K562 (cell line): ENCODE data around the gene GMEB2. TPM values are rescaled to one million over a fixed set of nuclear protein-coding genes. Genes with fewer than 3 reads are reported as not detected.
A peak's percentile ranks its signal among the peaks of the same experiment; 100 is the strongest.

Experiments used
- HDAC1 ChIP-seq, 2 experiments: fragments of 450-650 bp; IDR thresholded peaks; 2 replicates each; pipeline ENCODE4 v1.6.1; 2016 to 2017; ENCODE audit warnings: inconsistent platforms in 1 of 2, mild to moderate bottlenecking in 1 of 2, moderate library complexity in 1 of 2
- PHF8 ChIP-seq: fragments of 200-600 bp; sonication (generic); IDR thresholded peaks from 2 replicates; pipeline ENCODE4 v1.6.1; 2012; ENCODE audit warnings: mixed run types, mild to moderate bottlenecking, inconsistent platforms, low read length, moderate library complexity, borderline replicate concordance
- POLR2G ChIP-seq: fragments of 200-400 bp; formaldehyde crosslinking; IDR thresholded peaks from 2 replicates; pipeline ENCODE4 v1.6.1; 2017; ENCODE audit warnings: low read depth, mild to moderate bottlenecking, antibody characterized with exemption, low read length, moderate library complexity
- SMAD1 ChIP-seq: fragments of 150-350 bp; IDR thresholded peaks from 2 replicates; pipeline ENCODE4 v1.6.1; 2014; ENCODE audit warnings: low read length, low read depth; ENCODE audit not compliant: partially characterized antibody
- SOX6 ChIP-seq: fragments of 450-650 bp; IDR thresholded peaks from 2 replicates; pipeline ENCODE4 v1.6.1; 2014; ENCODE audit warnings: mild to moderate bottlenecking
- TBL1XR1 ChIP-seq, 2 experiments: IDR thresholded peaks; 2 replicates each; pipeline ENCODE4 v1.6.1; 2012; ENCODE audit warnings: improper control_type of control experiment in 2 of 2, low read length in 2 of 2, mild to moderate bottlenecking in 1 of 2
- TEAD4 ChIP-seq, 2 experiments: sonication (generic) in 1 of 2; formaldehyde crosslinking in 1 of 2; IDR thresholded peaks; 2 replicates each; pipeline versions ENCODE4 v1.6.1 to v1.8.0; 2012 to 2022; ENCODE audit warnings: borderline replicate concordance in 1 of 2, inconsistent platforms in 1 of 2, low read length in 1 of 2, mild to moderate bottlenecking in 1 of 2, missing genetic modification reagents in 1 of 2
- ZNF347 ChIP-seq: fragments of 450-650 bp; formaldehyde crosslinking; IDR thresholded peaks from 2 replicates; pipeline ENCODE4 v1.4.0; 2020; ENCODE audit warnings: low read depth, mild to moderate bottlenecking, moderate library complexity
- polyA plus RNA-seq, 8 experiments: library from polyadenylated mRNA; depleted of rRNA in 4 of 8; stranded (reverse) in 5 of 8; unstranded in 3 of 8; fragments of >200 nt; fragmentation: Nextera tagmentation in 2 of 8; fragmentation: Illumina TruSeq in 1 of 8; extraction: Ambion mirVana in 2 of 8; extraction: Trizol in 1 of 8; gene quantifications; 2 replicates each; pipeline versions ENCODE4 v1.2.1 to v1.2.3, GENCODE V29; 2011 to 2014; ENCODE audit warnings: inconsistent platforms in 1 of 8, missing spikeins in 1 of 8
- total RNA-seq, 7 experiments: library from RNA; depleted of rRNA in 6 of 7; stranded (reverse); fragments of >200 nt in 6 of 7; fragmentation: Illumina TruSeq in 2 of 7; extraction: Trizol in 2 of 7; gene quantifications; 2 replicates each; pipeline versions ENCODE4 v1.2.1 to v1.2.3, GENCODE V29; 2011 to 2021; ENCODE audit warnings: low replicate concordance in 1 of 7
- TF ChIP-seq, protein P1 (sequence below): fragments of 450-650 bp; IDR thresholded peaks from 2 replicates; pipeline ENCODE4 v1.6.1; 2016; ENCODE audit warnings: missing biosample characterization, missing genetic modification characterization
- TF ChIP-seq, protein P2 (sequence below): sonication (generic); formaldehyde crosslinking; IDR thresholded peaks from 2 replicates; pipeline ENCODE4 v1.9.0; 2022; ENCODE audit warnings: mild to moderate bottlenecking, missing genetic modification reagents
- TF ChIP-seq, protein P3 (sequence below): sonication (generic); formaldehyde crosslinking; IDR thresholded peaks from 2 replicates; pipeline ENCODE4 v1.8.1; 2022; ENCODE audit warnings: missing genetic modification reagents
- TF ChIP-seq, protein P4 (sequence below), 3 experiments: fragments of 200-800 bp in 1 of 3; fragments of 250-450 bp in 1 of 3; fragments of 450-650 bp in 1 of 3; sonication (Bioruptor Pico) in 1 of 3; sonication (Bioruptor generic) in 1 of 3; formaldehyde crosslinking in 1 of 3; IDR thresholded peaks; 2 replicates each; pipeline versions ENCODE4 v1.6.1 to v1.8.0; 2016 to 2022; ENCODE audit warnings: mild to moderate bottlenecking in 2 of 3, missing genetic modification characterization in 2 of 3, missing compliant biosample characterization in 1 of 3, moderate library complexity in 1 of 3
- TF ChIP-seq, protein P5 (sequence below): sonication (generic); formaldehyde crosslinking; IDR thresholded peaks from 2 replicates; pipeline ENCODE4 v1.8.0; 2022; ENCODE audit warnings: missing genetic modification reagents, mild to moderate bottlenecking, moderate library complexity, borderline replicate concordance

GMEB2 gene
- total and polyA plus RNA-seq, 9 of the 15 experiments (the other 6 are each of a cell fraction or from before 2014, with no cell fraction given) = 0.03 to 13.9 (median 6.3) TPM

DNA sequence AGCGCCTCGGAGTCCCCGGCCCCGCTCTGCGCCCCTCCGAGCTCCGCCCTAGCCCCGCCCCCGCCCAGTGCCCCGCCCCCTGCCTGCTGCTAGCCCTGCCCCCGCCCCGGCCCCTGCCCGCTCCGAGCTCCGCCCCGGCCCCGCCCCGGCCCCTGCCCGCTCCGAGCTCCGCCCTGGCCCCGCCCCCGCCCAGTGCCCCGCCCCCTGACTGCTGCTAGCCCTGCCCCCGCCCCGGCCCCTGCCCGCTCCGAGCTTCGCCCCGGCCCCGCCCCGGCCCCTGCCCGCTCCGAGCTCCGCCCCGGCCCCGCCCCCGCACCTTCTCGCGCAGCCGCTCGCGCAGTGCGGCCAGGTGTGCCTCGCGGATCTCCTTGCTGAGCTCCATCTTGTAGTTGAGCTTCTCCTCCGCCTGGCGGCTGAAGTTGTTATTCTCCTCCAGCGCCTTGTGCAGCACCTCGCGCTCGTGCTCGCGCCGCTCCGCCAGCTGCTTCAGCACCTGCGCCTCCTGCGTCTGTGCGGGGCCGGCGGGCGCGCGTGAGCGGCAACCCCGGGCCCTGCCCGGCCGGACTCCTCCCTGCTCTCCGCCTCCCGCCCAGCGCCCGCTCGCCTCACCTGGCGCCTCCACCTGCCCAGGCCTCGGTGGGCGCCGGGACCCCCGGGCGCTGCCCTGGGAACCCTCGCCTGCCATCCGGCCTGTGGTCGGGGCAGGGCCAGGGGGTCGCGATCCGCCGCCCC is 15.1 kb upstream of the GMEB2 start (continued):
- TF ChIP-seq, protein P1, sequence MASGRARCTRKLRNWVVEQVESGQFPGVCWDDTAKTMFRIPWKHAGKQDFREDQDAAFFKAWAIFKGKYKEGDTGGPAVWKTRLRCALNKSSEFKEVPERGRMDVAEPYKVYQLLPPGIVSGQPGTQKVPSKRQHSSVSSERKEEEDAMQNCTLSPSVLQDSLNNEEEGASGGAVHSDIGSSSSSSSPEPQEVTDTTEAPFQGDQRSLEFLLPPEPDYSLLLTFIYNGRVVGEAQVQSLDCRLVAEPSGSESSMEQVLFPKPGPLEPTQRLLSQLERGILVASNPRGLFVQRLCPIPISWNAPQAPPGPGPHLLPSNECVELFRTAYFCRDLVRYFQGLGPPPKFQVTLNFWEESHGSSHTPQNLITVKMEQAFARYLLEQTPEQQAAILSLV = no peak
- TF ChIP-seq, protein P2, sequence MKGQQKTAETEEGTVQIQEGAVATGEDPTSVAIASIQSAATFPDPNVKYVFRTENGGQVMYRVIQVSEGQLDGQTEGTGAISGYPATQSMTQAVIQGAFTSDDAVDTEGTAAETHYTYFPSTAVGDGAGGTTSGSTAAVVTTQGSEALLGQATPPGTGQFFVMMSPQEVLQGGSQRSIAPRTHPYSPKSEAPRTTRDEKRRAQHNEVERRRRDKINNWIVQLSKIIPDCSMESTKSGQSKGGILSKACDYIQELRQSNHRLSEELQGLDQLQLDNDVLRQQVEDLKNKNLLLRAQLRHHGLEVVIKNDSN = no peak
- TF ChIP-seq HDAC1 (IDR thresholded peaks at IDR 0.05) (peak in 1 of 2 experiments; percentile 53; a peak in 1 of 4 replicates), ZNF347 (CRISPR knock-in tag) (no peak), TEAD4 (IDR thresholded peaks at IDR 0.05; ENCODE audit: low read length) (no peak), TEAD4 (CRISPR knock-in tag; IDR thresholded peaks at IDR 0.05; ENCODE audit: borderline replicate concordance) (0 out of 2 replicates have a peak, but pooled peaks have one; percentile 53), TBL1XR1 (IDR thresholded peaks at IDR 0.05; ENCODE audit: low read length in 2 of 2) (no peak), PHF8 (peak; percentile 29; the same call in 1 of the 2 replicates), SOX6 (no peak), SMAD1 (no peak), POLR2G (peak; percentile 41; the same call in 1 of the 2 replicates)
- TF ChIP-seq, protein P3, sequence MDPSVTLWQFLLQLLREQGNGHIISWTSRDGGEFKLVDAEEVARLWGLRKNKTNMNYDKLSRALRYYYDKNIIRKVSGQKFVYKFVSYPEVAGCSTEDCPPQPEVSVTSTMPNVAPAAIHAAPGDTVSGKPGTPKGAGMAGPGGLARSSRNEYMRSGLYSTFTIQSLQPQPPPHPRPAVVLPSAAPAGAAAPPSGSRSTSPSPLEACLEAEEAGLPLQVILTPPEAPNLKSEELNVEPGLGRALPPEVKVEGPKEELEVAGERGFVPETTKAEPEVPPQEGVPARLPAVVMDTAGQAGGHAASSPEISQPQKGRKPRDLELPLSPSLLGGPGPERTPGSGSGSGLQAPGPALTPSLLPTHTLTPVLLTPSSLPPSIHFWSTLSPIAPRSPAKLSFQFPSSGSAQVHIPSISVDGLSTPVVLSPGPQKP (CRISPR knock-in tag) = no peak
- TF ChIP-seq, protein P4, sequence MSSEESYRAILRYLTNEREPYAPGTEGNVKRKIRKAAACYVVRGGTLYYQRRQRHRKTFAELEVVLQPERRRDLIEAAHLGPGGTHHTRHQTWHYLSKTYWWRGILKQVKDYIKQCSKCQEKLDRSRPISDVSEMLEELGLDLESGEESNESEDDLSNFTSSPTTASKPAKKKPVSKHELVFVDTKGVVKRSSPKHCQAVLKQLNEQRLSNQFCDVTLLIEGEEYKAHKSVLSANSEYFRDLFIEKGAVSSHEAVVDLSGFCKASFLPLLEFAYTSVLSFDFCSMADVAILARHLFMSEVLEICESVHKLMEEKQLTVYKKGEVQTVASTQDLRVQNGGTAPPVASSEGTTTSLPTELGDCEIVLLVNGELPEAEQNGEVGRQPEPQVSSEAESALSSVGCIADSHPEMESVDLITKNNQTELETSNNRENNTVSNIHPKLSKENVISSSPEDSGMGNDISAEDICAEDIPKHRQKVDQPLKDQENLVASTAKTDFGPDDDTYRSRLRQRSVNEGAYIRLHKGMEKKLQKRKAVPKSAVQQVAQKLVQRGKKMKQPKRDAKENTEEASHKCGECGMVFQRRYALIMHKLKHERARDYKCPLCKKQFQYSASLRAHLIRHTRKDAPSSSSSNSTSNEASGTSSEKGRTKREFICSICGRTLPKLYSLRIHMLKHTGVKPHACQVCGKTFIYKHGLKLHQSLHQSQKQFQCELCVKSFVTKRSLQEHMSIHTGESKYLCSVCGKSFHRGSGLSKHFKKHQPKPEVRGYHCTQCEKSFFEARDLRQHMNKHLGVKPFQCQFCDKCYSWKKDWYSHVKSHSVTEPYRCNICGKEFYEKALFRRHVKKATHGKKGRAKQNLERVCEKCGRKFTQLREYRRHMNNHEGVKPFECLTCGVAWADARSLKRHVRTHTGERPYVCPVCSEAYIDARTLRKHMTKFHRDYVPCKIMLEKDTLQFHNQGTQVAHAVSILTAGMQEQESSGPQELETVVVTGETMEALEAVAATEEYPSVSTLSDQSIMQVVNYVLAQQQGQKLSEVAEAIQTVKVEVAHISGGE (CRISPR knock-in tag; IDR thresholded peaks at IDR 0.05) = peak in 1 of 3 experiments; percentile 57; a peak in 1 of 6 replicates
- TF ChIP-seq, protein P5, sequence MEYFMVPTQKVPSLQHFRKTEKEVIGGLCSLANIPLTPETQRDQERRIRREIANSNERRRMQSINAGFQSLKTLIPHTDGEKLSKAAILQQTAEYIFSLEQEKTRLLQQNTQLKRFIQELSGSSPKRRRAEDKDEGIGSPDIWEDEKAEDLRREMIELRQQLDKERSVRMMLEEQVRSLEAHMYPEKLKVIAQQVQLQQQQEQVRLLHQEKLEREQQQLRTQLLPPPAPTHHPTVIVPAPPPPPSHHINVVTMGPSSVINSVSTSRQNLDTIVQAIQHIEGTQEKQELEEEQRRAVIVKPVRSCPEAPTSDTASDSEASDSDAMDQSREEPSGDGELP (CRISPR knock-in tag) = peak; percentile 92
